SK-N-SH (cell line): Measurements from ENCODE around the gene PNP.

Experiments
- MAX ChIP-seq: IDR thresholded peaks from 2 replicates; pipeline ENCODE4 v1.4.0; 2012; ENCODE audit warnings: low read depth
- MXI1 ChIP-seq: IDR thresholded peaks from 2 replicates; pipeline ENCODE4 v1.6.1; 2012; ENCODE audit warnings: mild to moderate bottlenecking, low read depth, low read length, improper control_type of control experiment
- POLR2AphosphoS5 ChIP-seq: IDR thresholded peaks from 2 replicates; pipeline ENCODE4 v1.6.1; 2012; ENCODE audit warnings: low read depth, low read length
- REST ChIP-seq: IDR thresholded peaks from 2 replicates; pipeline ENCODE4 v1.6.1; 2012; ENCODE audit warnings: mild to moderate bottlenecking, low read depth, low read length, moderate library complexity
- TF ChIP-seq, protein P1 (sequence below): fragments of 200-600 bp; sonication (generic); IDR thresholded peaks from 2 replicates; pipeline ENCODE4 v1.6.1; 2017; ENCODE audit warnings: antibody characterized with exemption, mild to moderate bottlenecking, moderate library complexity

DNA sequence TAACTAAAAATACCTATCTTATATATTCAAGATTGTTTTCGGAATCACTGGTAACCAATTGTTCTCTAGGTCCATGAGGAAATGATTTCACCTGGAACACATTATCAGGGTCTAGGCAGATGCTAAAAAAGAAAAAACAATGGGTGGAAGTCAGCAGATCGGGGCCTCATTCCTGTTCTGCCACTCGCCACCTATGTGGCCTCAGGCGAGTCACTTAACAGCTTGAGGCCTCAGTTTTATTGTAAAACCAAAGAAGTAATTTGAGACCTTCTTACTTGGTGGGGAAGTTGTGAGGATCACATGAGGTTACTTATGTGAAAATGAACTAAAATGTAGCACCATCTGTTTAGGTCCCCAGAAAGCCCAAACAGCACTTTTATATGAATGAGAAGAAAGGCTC, 29.9 kb downstream of the PNP start:
- TF ChIP-seq, protein P1, sequence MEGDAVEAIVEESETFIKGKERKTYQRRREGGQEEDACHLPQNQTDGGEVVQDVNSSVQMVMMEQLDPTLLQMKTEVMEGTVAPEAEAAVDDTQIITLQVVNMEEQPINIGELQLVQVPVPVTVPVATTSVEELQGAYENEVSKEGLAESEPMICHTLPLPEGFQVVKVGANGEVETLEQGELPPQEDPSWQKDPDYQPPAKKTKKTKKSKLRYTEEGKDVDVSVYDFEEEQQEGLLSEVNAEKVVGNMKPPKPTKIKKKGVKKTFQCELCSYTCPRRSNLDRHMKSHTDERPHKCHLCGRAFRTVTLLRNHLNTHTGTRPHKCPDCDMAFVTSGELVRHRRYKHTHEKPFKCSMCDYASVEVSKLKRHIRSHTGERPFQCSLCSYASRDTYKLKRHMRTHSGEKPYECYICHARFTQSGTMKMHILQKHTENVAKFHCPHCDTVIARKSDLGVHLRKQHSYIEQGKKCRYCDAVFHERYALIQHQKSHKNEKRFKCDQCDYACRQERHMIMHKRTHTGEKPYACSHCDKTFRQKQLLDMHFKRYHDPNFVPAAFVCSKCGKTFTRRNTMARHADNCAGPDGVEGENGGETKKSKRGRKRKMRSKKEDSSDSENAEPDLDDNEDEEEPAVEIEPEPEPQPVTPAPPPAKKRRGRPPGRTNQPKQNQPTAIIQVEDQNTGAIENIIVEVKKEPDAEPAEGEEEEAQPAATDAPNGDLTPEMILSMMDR: no peak
- TF ChIP-seq POLR2AphosphoS5: no peak
- no peak for TF ChIP-seq MAX
- no peak for TF ChIP-seq MXI1
- TF ChIP-seq REST: no peak
